Thoracic aorta (tissue), 2 donors: ENCODE data around the gene AFP. TPM values are rescaled to one million over a fixed set of nuclear protein-coding genes. Genes with fewer than 3 reads are reported as not detected.

Source experiments
- ATAC-seq: fragments of 150-250 bp; one replicate; pipeline ENCODE4 v1.8.0; 2017; ENCODE audit warnings: low read depth; ENCODE audit not compliant: insufficient number of reproducible peaks, low FRiP score
- DNase-seq: peaks from one replicate; pipeline ENCODE4 v3.0.0-alpha.2; 2020; ENCODE audit warnings: low spot score
- H3K27ac ChIP-seq, 2 donors: fragments of 200-600 bp; sonication (generic); 1 replicate in 1 of 2; 2 replicates in 1 of 2; pipeline ENCODE4 v1.5.1; 2016; ENCODE audit warnings: mild to moderate bottlenecking in 2 of 2, moderate library complexity in 2 of 2
- H3K27me3 ChIP-seq: fragments of 200-600 bp; sonication (generic); replicated peaks from 2 replicates; pipeline ENCODE4 v1.6.0; 2016; ENCODE audit warnings: mild to moderate bottlenecking; ENCODE audit not compliant: insufficient read depth
- H3K36me3 ChIP-seq: fragments of 200-600 bp; sonication (generic); one replicate; pipeline ENCODE4 v1.5.1; 2016
- H3K4me1 ChIP-seq, 2 donors: fragments of 200-600 bp; sonication (generic); 1 replicate in 1 of 2; 2 replicates in 1 of 2; pipeline versions ENCODE4 v1.5.1 to v1.6.0; 2016; ENCODE audit warnings: low read depth in 2 of 2, mild to moderate bottlenecking in 1 of 2; ENCODE audit not compliant: control insufficient read depth in 1 of 2
- H3K4me3 ChIP-seq: fragments of 200-600 bp; sonication (generic); 2 replicates; pipeline ENCODE4 v1.5.1; 2016; ENCODE audit warnings: mild to moderate bottlenecking
- H3K9me3 ChIP-seq: fragments of 200-600 bp; sonication (generic); 2 replicates; pipeline ENCODE4 v1.5.1; 2016
- total RNA-seq, 2 donors: library from RNA; depleted of rRNA; stranded (reverse); fragments of >200 nt; gene quantifications; one replicate each; pipeline versions ENCODE4 v1.1.0 to v1.2.3, GENCODE V29; 2016
- TF ChIP-seq, protein P1 (sequence below): fragments of 200-600 bp; sonication (generic); IDR thresholded peaks from one replicate; pipeline ENCODE4 v1.5.1; 2019; ENCODE audit warnings: antibody characterized with exemption

Gene AFP
- total RNA-seq, 2 donors from 2014 or later = not detected

DNA sequence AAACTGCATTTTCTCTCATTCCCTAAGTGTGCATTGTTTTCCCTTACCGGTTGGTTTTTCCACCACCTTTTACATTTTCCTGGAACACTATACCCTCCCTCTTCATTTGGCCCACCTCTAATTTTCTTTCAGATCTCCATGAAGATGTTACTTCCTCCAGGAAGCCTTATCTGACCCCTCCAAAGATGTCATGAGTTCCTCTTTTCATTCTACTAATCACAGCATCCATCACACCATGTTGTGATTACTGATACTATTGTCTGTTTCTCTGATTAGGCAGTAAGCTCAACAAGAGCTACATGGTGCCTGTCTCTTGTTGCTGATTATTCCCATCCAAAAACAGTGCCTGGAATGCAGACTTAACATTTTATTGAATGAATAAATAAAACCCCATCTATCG lies 2.9 kb upstream of the AFP start:
- no peaks in the 10 kb centered on the region for H3K27me3 ChIP-seq
- no peak overlapping the region for H3K4me3 ChIP-seq
- H3K9me3 ChIP-seq = no peaks in the 10 kb centered on the region
- H3K27ac ChIP-seq = no peak overlapping the region
- H3K4me1 ChIP-seq = no peaks in the 10 kb centered on the region
- ATAC-seq (no peak), DNase-seq (no peak)
- H3K36me3 ChIP-seq = no peaks in the 10 kb centered on the region
- TF ChIP-seq, protein P1, sequence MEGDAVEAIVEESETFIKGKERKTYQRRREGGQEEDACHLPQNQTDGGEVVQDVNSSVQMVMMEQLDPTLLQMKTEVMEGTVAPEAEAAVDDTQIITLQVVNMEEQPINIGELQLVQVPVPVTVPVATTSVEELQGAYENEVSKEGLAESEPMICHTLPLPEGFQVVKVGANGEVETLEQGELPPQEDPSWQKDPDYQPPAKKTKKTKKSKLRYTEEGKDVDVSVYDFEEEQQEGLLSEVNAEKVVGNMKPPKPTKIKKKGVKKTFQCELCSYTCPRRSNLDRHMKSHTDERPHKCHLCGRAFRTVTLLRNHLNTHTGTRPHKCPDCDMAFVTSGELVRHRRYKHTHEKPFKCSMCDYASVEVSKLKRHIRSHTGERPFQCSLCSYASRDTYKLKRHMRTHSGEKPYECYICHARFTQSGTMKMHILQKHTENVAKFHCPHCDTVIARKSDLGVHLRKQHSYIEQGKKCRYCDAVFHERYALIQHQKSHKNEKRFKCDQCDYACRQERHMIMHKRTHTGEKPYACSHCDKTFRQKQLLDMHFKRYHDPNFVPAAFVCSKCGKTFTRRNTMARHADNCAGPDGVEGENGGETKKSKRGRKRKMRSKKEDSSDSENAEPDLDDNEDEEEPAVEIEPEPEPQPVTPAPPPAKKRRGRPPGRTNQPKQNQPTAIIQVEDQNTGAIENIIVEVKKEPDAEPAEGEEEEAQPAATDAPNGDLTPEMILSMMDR = no peak

DNA sequence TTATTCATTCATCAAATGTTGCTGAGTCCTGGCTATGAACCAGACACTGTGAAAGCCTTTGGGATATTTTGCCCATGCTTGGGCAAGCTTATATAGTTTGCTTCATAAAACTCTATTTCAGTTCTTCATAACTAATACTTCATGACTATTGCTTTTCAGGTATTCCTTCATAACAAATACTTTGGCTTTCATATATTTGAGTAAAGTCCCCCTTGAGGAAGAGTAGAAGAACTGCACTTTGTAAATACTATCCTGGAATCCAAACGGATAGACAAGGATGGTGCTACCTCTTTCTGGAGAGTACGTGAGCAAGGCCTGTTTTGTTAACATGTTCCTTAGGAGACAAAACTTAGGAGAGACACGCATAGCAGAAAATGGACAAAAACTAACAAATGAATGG lies 1.7 kb upstream of the AFP start:
- H3K9me3 ChIP-seq = no peaks in the 10 kb centered on the region
- H3K36me3 ChIP-seq = no peaks in the 10 kb centered on the region
- ATAC-seq (no peak), DNase-seq (no peak)
- H3K27me3 ChIP-seq = no peaks in the 10 kb centered on the region
- no peak overlapping the region for H3K27ac ChIP-seq
- no peak overlapping the region for H3K4me3 ChIP-seq
- TF ChIP-seq, protein P1 = no peak
- H3K4me1 ChIP-seq = no peaks in the 10 kb centered on the region

DNA sequence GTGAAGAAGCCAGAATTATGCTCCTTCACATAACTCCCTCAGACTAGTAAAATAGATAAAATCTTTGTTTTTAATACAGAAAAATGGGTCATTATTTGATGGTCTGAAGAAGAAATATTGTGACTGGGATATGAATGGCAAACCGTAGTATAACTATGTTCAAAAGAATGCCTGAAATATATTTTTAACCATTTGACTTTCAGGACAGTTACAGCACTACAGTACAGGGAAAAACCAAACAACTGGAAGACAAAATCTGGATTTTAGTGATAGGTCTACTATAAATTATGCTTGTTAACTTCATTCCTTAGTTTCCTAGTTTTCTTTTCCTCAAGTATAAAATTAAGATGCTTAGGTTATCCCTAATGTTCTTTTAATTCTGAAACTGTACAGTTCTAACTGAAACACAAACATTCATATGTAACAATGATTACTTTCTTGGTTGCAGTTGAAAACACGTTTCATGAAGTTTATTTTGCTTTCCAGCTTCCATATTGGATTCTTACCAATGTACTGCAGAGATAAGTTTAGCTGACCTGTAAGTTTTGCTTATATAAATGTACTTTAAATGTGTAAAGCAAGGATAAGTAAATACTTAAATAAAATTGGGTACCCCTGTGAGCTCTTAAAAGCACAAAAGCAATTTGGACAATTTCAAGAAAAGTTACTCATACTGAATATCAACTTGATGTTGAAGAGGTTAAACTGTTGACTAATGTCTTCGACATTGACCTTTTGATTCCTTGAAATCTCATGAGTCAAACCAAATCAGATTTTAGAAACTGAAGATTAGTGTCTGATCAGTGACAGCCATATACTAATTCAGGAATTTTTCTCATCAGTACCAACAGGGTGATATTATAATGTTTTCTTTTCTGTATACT lies 895 bp downstream of the AFP start:
- TF ChIP-seq, protein P1 = no peak
- no peak overlapping the region for H3K4me3 ChIP-seq
- no peak overlapping the region for H3K27ac ChIP-seq
- ATAC-seq (no peak), DNase-seq (no peak)
- no peaks in the 10 kb centered on the region for H3K27me3 ChIP-seq
- H3K9me3 ChIP-seq = no peaks in the 10 kb centered on the region
- H3K4me1 ChIP-seq = no peaks in the 10 kb centered on the region
- no peaks in the 10 kb centered on the region for H3K36me3 ChIP-seq

DNA sequence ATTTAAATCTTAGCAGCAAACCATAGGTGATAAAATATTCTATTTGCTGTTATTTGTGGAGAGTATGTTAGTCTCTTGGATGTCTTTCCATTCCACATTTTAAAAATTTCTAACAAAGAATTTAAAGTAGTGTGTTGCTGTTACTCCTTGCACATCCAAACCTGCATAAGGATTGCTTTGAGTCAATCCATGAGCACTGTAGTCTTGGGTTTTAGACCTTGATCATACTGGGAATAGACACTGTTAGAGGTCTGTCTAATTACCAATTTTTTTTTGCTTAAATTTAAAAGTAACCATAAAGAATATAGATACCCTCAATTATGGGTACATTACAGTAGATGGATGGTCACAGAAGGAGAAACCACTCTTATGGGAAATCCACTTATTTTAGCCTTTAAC lies 1.5 kb downstream of the AFP start:
- H3K4me1 ChIP-seq = no peaks in the 10 kb centered on the region
- no peaks in the 10 kb centered on the region for H3K27me3 ChIP-seq
- ATAC-seq = no peak
- no peak overlapping the region for H3K4me3 ChIP-seq
- H3K27ac ChIP-seq = no peak overlapping the region
- H3K36me3 ChIP-seq = no peaks in the 10 kb centered on the region
- H3K9me3 ChIP-seq = no peaks in the 10 kb centered on the region
- no peak for DNase-seq
- TF ChIP-seq, protein P1 = no peak

DNA sequence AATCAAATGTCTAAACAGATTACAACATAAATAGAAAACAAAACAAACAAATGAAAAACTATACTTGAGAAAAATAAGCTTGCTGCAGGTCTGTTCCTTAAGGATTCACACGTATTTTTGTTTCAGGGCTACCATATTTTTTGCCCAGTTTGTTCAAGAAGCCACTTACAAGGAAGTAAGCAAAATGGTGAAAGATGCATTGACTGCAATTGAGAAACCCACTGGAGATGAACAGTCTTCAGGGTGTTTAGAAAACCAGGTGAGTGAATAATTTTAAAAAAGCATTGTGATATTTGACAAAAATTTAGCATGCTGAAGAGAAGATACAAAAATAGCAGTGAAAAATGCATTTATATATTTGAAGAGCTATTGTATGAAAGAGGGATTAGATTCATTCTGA lies 2.0 kb downstream of the AFP start:
- Histone ChIP-seq H3K9me3 (no peaks in the 10 kb centered on the region), H3K27ac (no peak overlapping the region), H3K4me1 (no peaks in the 10 kb centered on the region), H3K27me3 (no peaks in the 10 kb centered on the region), H3K36me3 (no peaks in the 10 kb centered on the region), H3K4me3 (no peak overlapping the region)
- DNase-seq (no peak), ATAC-seq (no peak)
- TF ChIP-seq, protein P1 = no peak
